ENCODE results near the gene MAGI2. TPM values are rescaled to one million over a fixed set of nuclear protein-coding genes. Genes with fewer than 3 reads are reported as not detected.

The MAGI2 gene
- total RNA-seq, 1 experiment from 2014 or later, result 0.07 TPM

GRCh38 chr7:78148166-78148894 lies 1305.1 kb downstream of the MAGI2 start:
- Mint-ChIP-seq H3K27me3 (ENCODE audit: insufficient read depth, unreplicated experiment) (peaks cover 74% of the 10 kb centered on the region), H3K9me3 (ENCODE audit: unreplicated experiment) (no peaks in the 10 kb centered on the region), H3K4me3 (ENCODE audit: unreplicated experiment) (no peak overlapping the region), H3K27ac (ENCODE audit: low read depth, unreplicated experiment) (no peak overlapping the region), H3K36me3 (ENCODE audit: insufficient read depth, unreplicated experiment) (no peaks in the 10 kb centered on the region), H3K4me1 (ENCODE audit: insufficient read depth, unreplicated experiment) (no peaks in the 10 kb centered on the region)
- no peak for TF ChIP-seq CTCF (IDR thresholded peaks at IDR 0.05; ENCODE audit: unreplicated experiment)
- intact Hi-C loops (cut with micrococcal nuclease), result no loop called here
- no TSS peak for BruUV-seq (replicated peaks)
- ChIA-PET POLR2A (no interaction called here), CTCF (interaction anchor here (0.7 to 1.1 kb wide), 2 partner anchors 13 to 97 kb away, joined by 3 read pairs; no protein-coding TSS in a partner anchor)
- DNase-seq (ENCODE audit: unreplicated experiment), result no peak

DNA sequence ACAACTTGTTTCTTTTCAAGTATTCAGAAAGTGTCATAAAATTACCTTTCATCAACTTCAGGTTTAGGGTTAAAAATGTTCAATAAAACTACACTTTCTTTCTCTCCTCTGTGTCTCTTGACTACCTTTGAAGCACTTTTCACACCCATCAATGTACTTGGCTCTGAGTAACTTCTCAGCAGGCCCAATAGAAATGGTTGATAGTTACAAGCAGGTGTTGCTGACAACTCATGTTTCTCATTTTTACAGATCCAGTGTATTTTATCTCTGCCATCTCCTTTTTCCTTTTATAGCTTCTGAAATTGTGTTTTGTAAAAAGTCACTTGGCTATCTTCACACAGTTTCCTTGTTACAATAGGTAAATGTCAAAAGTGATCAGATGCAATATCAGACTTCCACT lies 1306.9 kb downstream of the MAGI2 start:
- H3K4me3 Mint-ChIP-seq (ENCODE audit: unreplicated experiment), result no peak overlapping the region
- H3K9me3 Mint-ChIP-seq (ENCODE audit: unreplicated experiment), result no peaks in the 10 kb centered on the region
- peaks cover 70% of the 10 kb centered on the region for H3K27me3 Mint-ChIP-seq (ENCODE audit: insufficient read depth, unreplicated experiment)
- no peaks in the 10 kb centered on the region for H3K4me1 Mint-ChIP-seq (ENCODE audit: insufficient read depth, unreplicated experiment)
- POLR2A ChIA-PET, result no interaction called here
- no peaks in the 10 kb centered on the region for H3K36me3 Mint-ChIP-seq (ENCODE audit: insufficient read depth, unreplicated experiment)
- no peak for DNase-seq (ENCODE audit: unreplicated experiment)
- no TSS peak for BruUV-seq (replicated peaks)
- TF ChIP-seq CTCF (IDR thresholded peaks at IDR 0.05; ENCODE audit: unreplicated experiment), result no peak
- CTCF ChIA-PET, result no interaction called here
- H3K27ac Mint-ChIP-seq (ENCODE audit: low read depth, unreplicated experiment), result no peak overlapping the region
- intact Hi-C loops (cut with micrococcal nuclease), result loop anchor here (2.0 kb wide), 1 partner anchor 54 kb away; no protein-coding TSS in a partner anchor

- intact Hi-C loops (cut with micrococcal nuclease), result no loop called here
- no TSS peak for BruUV-seq (replicated peaks)
- Mint-ChIP-seq H3K9me3 (ENCODE audit: unreplicated experiment) (no peaks in the 10 kb centered on the region), H3K4me1 (ENCODE audit: insufficient read depth, unreplicated experiment) (no peaks in the 10 kb centered on the region), H3K27ac (ENCODE audit: low read depth, unreplicated experiment) (no peak overlapping the region), H3K27me3 (ENCODE audit: insufficient read depth, unreplicated experiment) (peaks cover 91% of the 10 kb centered on the region), H3K4me3 (ENCODE audit: unreplicated experiment) (no peak overlapping the region), H3K36me3 (ENCODE audit: insufficient read depth, unreplicated experiment) (no peaks in the 10 kb centered on the region)
- ChIA-PET CTCF (interaction anchor here (0.7 kb wide), 1 partner anchor 982 kb away, joined by 3 read pairs; no protein-coding TSS in a partner anchor), POLR2A (interaction anchor here (0.6 kb wide), 2 partner anchors 48 to 68 kb away, joined by 3 read pairs; no protein-coding TSS in a partner anchor)
- no peak for DNase-seq (ENCODE audit: unreplicated experiment)
- no peak for TF ChIP-seq CTCF (IDR thresholded peaks at IDR 0.05; ENCODE audit: unreplicated experiment)
Measured at GRCh38 chr7:78143661-78144060, 1309.8 kb downstream of the MAGI2 start.

- no peak overlapping the region for H3K27ac Mint-ChIP-seq (ENCODE audit: low read depth, unreplicated experiment)
- ChIA-PET POLR2A (interaction anchor here (0.6 kb wide), 1 partner anchor 1899 kb away, joined by 3 read pairs; no protein-coding TSS in a partner anchor), CTCF (interaction anchor here (0.6 to 1.1 kb wide), 5 partner anchors 51 to 216 kb away, joined by 3 read pairs; no protein-coding TSS in a partner anchor)
- no TSS peak for BruUV-seq (replicated peaks)
- H3K4me1 Mint-ChIP-seq (ENCODE audit: insufficient read depth, unreplicated experiment), result no peaks in the 10 kb centered on the region
- TF ChIP-seq CTCF (IDR thresholded peaks at IDR 0.05; ENCODE audit: unreplicated experiment), result no peak
- no peaks in the 10 kb centered on the region for H3K9me3 Mint-ChIP-seq (ENCODE audit: unreplicated experiment)
- intact Hi-C loops (cut with micrococcal nuclease), result no loop called here
- peaks cover 88% of the 10 kb centered on the region for H3K27me3 Mint-ChIP-seq (ENCODE audit: insufficient read depth, unreplicated experiment)
- no peaks in the 10 kb centered on the region for H3K36me3 Mint-ChIP-seq (ENCODE audit: insufficient read depth, unreplicated experiment)
- H3K4me3 Mint-ChIP-seq (ENCODE audit: unreplicated experiment), result no peak overlapping the region
- DNase-seq (ENCODE audit: unreplicated experiment), result no peak
Measured at GRCh38 chr7:78141522-78142281, 1311.8 kb downstream of the MAGI2 start.

Data from MCF 10A (cell line).